ENCODE measurements around the gene ETV6.
"Not testable (repeated sequence)": the region's sequence is repeated elsewhere in the genome, so short reads cannot be mapped to it uniquely, and the experiment has no call there.

Gene ETV6

DNA sequence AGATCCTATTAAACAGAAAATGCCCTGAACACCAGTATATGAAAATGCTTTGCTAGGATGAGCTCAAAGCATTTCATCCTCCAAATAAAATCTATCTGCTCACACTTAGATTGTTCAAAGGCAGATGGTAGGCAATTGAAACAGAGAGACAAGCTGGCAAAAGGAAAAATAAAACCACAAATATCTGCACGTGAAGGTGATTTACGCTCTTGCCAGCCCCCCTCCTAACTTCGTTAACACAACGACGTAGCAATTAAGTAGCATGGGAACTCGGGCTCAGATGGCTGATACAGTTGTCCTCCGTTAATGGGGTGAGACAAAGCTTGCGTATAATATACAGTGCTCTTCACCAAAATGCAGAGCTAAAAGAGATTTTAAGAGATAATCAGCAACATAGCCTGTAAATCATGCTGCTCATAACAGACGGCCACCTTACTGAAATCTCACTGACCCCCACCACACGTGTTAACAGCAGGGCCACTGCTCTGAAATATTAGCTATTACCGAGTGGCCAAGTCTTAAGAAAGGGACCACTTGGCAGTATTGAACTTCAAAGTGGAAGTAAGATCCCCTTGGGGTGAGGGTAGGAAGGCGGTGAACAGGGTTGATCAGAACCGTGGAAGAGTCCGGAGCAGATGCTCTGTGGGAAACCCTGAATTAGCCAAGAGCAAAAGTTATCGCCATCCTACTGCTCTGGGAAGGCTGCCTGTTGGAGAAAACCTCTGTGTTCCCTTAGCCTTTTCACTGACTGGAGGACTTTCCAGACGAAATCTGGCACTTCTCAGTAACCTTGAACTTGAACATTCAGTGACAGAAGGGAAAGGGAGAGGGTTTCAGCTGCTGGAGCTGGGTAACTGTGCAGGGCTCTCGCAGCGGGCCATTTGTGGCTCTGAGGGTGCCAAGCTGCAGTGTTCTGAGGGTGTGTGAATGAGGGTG is 23.1 kb downstream of the ETV6 start:
- DNase-seq, result no peak

DNA sequence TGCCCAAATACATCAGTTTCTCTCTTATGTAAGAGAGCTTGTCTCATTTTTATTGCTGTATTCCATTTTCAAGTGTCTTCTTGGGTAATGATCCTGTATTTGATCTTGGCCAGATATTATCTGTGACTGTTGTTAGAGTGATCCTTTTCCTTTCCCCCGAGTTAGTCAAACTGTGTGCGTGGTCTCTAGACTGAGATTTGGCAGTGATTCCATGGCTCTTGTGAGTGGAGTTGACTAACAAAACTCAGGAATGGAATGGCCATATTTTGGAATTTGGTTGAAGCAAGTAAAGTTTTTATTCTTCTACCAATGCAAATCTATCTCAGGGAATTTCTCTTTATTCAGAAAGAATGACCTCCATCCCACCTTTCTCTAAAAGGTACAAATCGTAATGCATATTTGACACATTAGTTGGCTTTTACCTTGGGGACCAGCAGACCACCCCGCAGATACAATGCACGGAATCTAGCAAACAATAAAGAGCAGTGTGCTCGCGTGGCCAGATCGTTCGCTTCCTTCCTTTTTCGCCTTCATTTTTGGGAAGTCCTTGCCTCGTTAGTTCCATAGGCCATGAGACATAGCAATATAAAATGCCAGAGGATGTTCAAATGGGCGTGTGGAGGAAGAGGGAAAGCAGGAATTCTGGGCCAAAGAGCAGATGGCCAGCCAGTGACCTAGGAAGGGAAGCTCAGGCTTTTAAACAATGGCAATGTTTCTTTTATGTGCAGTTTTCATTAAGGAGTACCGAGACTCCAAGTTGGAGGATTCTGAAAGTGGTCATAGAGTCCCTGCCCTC is 24.4 kb downstream of the ETV6 start:
- DNase-seq, result no peak

GRCh38 chr12:11674894-11675390 is 25.5 kb downstream of the ETV6 start:
- DNase-seq, result no peak

GRCh38 chr12:11676052-11676451 is 26.6 kb downstream of the ETV6 start:
- DNase-seq, result no peak

- no peak for DNase-seq
Observed at GRCh38 chr12:11677093-11677492, 27.6 kb downstream of the ETV6 start.

DNA sequence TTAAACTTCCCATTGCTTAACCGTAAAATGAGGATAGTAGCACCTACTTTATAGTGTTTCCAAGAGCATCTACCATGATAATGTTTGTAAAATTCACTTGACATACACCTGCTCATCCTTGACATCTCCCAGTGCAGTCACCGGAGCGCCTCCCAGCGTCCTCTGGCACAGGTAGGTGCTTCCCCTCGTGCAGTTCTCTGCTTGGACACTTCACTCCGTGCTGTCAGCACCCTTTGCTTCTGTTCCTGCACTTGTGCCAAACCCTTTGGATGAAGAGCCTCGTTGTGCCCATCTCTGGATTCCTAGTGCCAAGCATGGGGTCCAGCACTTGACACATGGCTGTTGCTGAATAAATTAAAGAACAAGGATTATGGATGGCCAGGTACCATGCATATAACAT is 28.3 kb downstream of the ETV6 start:
- DNase-seq, result no peak

DNA sequence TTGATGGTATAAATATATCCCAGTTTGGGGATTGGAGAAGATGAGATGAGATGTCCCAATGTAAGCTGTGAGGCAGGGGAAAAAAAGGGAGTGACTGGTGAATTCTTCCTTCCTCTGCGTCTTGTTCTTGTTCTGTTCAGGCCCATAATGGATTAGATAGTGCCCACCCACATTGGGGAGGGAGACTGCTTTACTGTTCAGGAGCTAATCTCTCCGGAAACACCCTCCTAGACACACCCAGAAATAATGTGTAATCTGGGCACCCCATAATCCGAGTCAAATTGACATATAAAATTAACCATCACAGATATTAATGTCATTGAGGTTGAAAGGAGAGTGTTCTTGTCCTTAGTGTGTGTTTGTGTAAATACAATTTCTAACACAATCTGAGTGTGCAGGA is 29.3 kb downstream of the ETV6 start:
- no peak for DNase-seq

- no peak for DNase-seq
Observed at GRCh38 chr12:11681207-11681606, 31.7 kb downstream of the ETV6 start.

- DNase-seq, result not testable (repeated sequence)
Observed at GRCh38 chr12:11681695-11682094, 32.2 kb downstream of the ETV6 start.

GRCh38 chr12:11684393-11684792 is 34.9 kb downstream of the ETV6 start:
- DNase-seq, result no peak

- DNase-seq, result no peak
Observed at GRCh38 chr12:11684811-11685210, 35.3 kb downstream of the ETV6 start.

GRCh38 chr12:11685316-11685715 is 35.8 kb downstream of the ETV6 start:
- DNase-seq, result no peak

DNA sequence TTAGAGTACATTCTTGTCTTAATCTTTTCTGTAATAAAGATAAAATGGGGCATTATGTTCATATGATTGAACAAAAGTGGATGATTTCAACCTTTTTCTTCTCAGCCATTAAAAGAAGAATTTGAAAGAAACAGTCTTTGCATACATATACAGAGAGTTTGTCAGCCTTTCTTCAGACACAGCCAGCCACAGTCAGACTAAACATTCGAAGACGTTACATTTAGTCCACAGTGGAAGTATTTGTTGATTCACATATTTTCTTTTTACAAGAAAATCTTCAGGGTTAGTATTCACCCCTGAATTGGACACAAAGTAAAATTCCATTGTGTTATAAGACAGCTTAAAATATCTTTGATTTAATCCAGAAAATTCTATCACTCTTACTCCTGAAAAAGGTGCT is 36.2 kb downstream of the ETV6 start:
- no peak for DNase-seq

DNA sequence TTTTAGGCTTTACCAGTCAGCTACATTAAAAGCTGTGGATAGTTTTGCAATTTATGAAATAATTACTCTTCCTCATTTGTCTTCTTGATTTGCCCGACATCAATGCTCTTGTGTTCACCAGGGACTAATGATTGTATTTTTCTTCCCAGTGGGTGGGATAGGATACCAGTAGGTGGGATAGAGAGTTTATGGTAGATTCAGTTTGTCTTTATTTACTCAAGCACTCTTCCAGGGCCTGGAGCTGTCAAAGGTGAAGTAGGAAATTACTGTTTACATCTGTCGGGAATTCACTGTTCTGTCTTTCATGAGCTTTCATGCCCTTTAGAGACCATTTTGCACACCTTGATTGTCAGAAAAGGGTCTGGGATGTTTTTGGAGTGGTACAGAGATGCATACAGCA is 36.6 kb downstream of the ETV6 start:
- DNase-seq, result no peak

GRCh38 chr12:11687528-11687927 is 38.1 kb downstream of the ETV6 start:
- DNase-seq, result no peak

DNA sequence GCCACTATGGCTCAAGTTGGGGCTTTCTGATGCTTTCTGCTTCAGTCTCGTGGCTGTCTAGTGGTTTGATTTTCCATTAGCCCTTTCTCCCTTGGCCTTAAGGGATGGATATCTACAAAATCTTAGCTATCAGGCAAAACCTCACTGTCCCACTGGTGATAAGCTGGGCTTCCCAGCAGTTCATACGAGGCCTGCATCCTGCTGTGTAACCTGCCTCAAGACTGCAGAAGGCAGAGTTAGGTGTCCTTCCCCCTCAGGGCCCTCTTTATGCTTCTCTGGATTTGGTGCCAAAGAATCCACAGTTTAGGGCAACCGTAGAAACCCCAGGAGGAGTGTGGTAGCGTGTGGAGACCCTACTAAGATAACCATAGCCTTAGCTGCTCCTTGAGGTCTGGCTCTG is 38.9 kb downstream of the ETV6 start:
- DNase-seq, result no peak

DNA sequence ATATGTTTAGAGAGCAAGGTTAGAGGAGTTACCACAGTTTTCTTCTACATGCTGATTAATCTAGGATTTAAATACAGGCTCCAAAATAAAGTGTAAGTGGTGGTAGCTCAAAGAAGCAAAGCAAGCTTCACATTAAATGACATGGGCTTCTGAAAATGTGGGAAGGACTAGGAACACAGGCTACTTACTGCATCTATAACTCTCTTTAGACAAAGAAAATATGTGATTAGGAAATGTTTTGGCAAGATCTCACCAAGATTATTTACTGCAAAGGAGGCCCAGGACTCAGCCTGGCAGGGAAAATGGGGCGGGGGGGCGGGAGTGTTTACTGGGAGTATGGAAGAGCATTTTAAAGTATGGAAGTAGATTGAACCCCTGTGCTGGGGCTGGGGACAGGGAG is 39.4 kb downstream of the ETV6 start:
- DNase-seq, result no peak

DNA sequence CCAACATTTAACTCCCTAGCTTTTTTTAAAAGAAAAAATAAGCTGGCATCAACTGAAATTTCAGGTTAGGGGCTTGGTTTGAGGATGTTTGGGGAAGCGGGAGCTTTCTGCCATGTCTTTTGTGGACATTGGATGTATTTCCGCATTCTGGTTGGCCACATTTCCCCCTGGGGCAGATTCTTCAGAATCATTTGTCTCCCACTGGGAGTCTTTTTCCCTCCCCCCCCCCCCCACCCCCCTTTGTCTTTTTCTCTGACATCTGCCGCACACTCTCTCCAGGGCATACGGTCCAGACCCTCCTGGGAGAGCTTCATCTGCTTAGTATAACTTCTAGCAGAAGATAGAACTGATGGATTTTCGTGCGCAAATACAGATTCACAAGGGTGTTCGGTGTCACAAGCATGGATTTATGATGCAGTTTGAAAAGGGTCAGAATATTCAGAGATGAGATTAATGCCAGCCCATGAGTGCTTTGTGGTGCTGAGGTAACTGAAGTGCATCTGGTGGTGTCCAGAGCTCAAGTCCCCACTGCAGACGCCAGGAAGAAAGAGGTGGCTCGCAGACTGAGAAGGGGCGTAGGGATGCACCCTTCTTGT is 40.2 kb downstream of the ETV6 start:
- no peak for DNase-seq

GRCh38 chr12:11693067-11693466 is 43.6 kb downstream of the ETV6 start:
- no peak for DNase-seq

- DNase-seq, result no peak
Observed at GRCh38 chr12:11693601-11694000, 44.1 kb downstream of the ETV6 start.

- DNase-seq, result no peak
Observed at GRCh38 chr12:11694528-11694927, 45.1 kb downstream of the ETV6 start.

- no peak for DNase-seq
Observed at GRCh38 chr12:11695321-11695720, 45.8 kb downstream of the ETV6 start.

GRCh38 chr12:11696084-11696483 is 46.6 kb downstream of the ETV6 start:
- DNase-seq, result no peak

DNA sequence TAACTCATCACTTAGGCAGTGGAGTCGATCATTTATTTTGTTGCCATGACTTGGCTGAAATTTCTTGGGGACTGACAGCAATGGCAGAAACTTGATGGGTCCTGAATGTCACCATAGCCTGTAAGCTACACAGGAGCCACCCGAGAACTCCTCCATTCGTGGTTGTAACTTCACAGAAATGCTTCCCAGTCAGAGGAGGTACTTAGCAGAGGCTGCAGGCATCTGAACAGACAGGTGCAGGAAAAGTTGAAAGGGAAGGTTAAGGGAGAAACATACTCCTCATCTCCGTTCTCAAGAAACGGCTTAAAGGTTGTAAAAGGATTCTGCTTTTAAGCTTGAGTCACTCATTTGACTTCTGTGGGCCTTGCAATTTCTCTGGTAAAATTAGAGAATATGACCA is 47.7 kb downstream of the ETV6 start:
- no peak for DNase-seq
